ENCODE results near the gene PKLR.
"Not testable (repeated sequence)": the region's sequence is repeated elsewhere in the genome, so short reads cannot be mapped to it uniquely, and the experiment has no call there.

PKLR gene

DNA sequence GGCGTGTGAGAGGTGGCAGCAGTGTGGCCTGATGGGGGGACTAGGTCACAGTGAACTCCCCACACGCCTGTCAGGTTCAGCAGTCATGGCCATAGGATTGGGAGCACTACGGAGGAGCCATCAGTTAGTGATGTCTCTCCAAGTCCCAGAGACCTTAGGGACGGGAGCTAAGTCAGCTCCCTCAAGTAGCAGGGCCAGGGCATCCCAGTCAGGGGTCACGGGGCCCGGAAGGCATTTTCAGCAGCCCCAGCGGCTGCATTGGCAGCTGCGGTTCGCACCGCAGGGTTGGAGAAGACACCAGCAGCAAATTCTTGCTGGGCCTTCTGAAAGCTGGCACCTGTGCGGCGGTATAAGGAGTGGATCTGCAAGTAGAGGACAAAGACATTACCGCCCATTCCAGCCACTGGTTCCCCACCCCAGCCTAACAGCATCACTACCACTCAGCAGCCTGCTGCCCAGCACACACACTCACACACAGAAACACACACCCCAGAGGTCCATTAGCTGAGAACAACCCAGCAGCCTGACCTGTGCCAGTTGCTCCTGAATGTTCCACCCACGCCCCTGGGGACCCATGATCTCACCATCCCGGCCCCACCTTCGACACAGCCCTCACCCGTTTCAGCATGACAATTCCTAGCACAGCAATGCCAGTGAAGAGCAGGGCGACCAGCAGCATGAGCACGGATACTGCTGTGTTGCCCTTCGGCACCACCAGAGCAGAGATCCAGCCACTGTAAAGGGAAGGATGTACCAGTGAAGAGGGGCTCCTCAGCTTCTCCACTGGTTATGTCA is 45.0 kb downstream of the PKLR start:
- DNase-seq (ENCODE audit: low read depth, low spot score), result no peak

GRCh38 chr1:155255243-155256007 is 45.8 kb downstream of the PKLR start, which contains the start of gene ENTREP3:
TSS of gene ENTREP3 (minus strand) at chr1:155255483. CDS start at chr1:155254877, 606 bp downstream.
- DNase-seq (ENCODE audit: low read depth, low spot score), result no peak

GRCh38 chr1:155254714-155255242 is 46.5 kb downstream of the PKLR start:
- DNase-seq (ENCODE audit: low read depth, low spot score), result no peak

DNA sequence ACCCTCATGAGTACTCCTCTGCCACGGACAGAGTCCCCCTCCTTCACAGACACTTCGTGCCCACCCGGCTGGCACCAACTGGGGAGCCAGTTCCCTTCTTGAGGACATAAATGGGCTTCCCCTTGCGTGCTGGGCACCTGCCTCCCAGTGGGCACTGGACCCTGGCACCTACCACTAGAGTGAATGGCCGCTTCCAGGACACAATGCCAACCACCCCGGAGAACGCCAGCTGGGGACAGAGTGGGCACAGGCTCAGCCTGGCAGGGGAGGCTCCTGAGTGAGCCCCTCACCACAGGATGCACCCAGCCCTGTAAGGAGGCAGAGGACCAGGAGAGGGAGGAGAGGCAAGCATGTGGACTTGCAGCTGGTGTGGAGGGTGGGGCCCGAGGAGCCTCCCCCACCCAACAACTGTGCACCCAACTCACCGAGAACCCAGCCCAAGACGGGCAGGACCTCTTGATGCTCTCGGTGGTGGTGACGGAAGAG is 47.0 kb downstream of the PKLR start:
- DNase-seq (ENCODE audit: low read depth, low spot score), result no peak

- DNase-seq (ENCODE audit: low read depth, low spot score), result no peak
Observed at GRCh38 chr1:155253797-155254196, 47.4 kb downstream of the PKLR start.

DNA sequence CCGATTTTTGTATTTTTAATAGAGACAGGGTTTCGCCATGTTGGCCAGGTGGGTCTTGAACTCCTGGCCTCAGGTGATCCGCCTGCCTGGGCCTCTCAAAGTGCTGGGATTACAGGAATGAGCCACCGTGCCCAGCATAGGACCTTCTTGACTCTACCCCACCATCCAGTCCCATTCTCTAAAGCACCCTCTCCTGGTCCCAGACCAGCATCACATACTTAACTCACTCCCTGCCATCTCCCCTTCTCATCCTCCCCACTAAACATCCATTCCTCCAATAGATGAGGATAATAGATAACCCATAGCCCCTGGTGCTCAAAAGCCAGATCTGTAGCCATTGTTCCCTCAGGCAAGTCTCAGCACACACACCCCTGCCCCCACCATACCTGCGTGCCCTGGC is 48.0 kb downstream of the PKLR start:
- DNase-seq (ENCODE audit: low read depth, low spot score), result no peak

GRCh38 chr1:155251566-155251965 is 49.7 kb downstream of the PKLR start:
- no peak for DNase-seq (ENCODE audit: low read depth, low spot score)

GRCh38 chr1:155250633-155251449 is 50.4 kb downstream of the PKLR start:
- DNase-seq (ENCODE audit: low read depth, low spot score), result peak; percentile 87

GRCh38 chr1:155250246-155250632 is 51.0 kb downstream of the PKLR start:
- DNase-seq (ENCODE audit: low read depth, low spot score), result no peak

DNA sequence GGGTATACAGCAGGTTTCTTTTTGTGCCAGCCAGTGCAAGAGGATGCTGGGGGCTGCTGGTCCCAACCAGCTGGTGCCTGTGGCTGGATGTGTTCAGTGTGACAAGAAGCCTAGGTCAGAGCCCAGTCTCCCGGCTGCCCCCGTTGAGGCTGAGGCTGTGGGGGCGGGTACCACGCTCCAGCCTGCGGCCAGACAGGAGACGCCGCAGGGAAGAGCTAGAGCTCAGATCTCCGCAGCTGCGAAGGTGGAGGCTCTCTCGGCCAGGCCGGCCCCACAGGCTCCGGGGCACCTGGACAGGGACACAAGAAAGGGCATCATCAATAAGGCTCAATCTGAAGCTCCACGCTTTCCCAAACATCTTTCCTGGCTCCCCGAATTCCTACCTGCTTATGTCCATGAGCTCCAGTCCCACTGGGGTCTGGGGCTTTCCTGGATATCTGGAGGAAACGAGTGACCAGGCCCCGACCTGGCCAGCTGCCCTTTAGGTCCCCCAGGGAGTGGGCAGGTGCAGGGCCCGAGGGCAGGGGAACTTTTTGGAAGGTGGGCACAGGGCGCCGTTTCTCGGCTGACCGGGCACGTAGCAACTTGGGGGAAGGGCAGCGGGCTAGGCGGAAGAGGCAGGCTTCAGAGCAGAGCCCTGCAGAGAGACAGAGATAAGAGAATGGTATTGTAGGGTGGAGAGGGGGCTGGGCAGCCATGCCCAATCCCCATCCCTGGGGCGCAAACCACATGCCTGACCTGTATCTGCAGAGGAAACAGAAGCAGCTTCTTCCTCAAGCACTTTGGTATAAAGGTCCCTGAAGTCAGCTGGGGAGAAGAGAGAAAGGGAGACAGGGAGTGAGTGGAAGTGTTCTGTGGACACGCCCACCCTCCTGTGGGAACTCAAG is 53.3 kb downstream of the PKLR start:
- no peak for DNase-seq (ENCODE audit: low read depth, low spot score)

- not testable (repeated sequence) for DNase-seq (ENCODE audit: low read depth, low spot score)
Observed at GRCh38 chr1:155246796-155247195, 54.4 kb downstream of the PKLR start.

- no peak for DNase-seq (ENCODE audit: low read depth, low spot score)
Observed at GRCh38 chr1:155245163-155245524, 56.1 kb downstream of the PKLR start.

- DNase-seq (ENCODE audit: low read depth, low spot score), result peak; percentile 97
Observed at GRCh38 chr1:155244368-155245162, 56.7 kb downstream of the PKLR start.

- no peak for DNase-seq (ENCODE audit: low read depth, low spot score)
Observed at GRCh38 chr1:155242805-155243358, 58.4 kb downstream of the PKLR start.

DNA sequence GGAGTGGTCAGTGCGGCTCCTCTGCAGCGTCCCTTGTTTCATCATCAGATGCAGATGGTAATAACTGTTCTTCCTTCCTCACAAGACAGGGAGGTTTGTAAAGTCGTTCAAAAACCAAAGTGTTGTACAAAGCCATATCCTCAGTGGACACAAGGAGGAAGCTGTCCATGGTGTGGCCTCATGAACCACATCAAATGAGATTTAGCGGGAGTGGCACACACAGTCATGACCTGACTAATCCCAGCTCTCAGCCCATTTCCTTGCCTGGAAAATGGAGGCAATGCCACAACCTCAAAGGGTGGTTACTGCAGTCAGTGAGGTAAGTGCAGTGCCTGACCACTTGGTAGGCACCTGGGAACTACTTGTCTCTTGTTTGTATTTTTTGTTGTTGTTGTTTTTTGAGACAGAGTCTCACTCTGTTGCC is 59.4 kb downstream of the PKLR start:
- no peak for DNase-seq (ENCODE audit: low read depth, low spot score)

GRCh38 chr1:155241069-155241679 is 60.1 kb downstream of the PKLR start:
- DNase-seq (ENCODE audit: low read depth, low spot score), result no peak

Measured in smooth muscle cell of the brain vasculature (primary cell).